HG03159 (cell line): ENCODE measurements around the gene GCC2.
"Not testable (repeated sequence)": the region's sequence is repeated elsewhere in the genome, so short reads cannot be mapped to it uniquely, and the experiment has no call there.

Experiments used
- ATAC-seq: cut with Tn5 transposase; IDR thresholded peaks from one replicate; pipeline ENCODE4 v1.9.1; 2021; ENCODE audit warnings: mild to moderate bottlenecking, moderate library complexity; ENCODE audit not compliant: unreplicated experiment

Gene GCC2

GRCh38 chr2:108524688-108525087 is 75.7 kb downstream of the GCC2 start:
- not testable (repeated sequence) for ATAC-seq

GRCh38 chr2:108525258-108525657 is 76.3 kb downstream of the GCC2 start:
- ATAC-seq = not testable (repeated sequence)

GRCh38 chr2:108531674-108532055 is 82.7 kb downstream of the GCC2 start:
- no peak for ATAC-seq

- peak; percentile 83 for ATAC-seq
Measured at GRCh38 chr2:108533832-108534583, 85.0 kb downstream of the GCC2 start, which contains the start of gene LIMS1. TSS of gene LIMS1 (plus strand) at chr2:108534470. CDS start at chr2:108534563, 93 bp downstream.

- ATAC-seq = peak; percentile 41
Measured at GRCh38 chr2:108534584-108535356, 85.8 kb downstream of the GCC2 start.

GRCh38 chr2:108535357-108535631 is 86.3 kb downstream of the GCC2 start:
- no peak for ATAC-seq

- ATAC-seq = no peak
Measured at GRCh38 chr2:108536133-108536780, 87.3 kb downstream of the GCC2 start.

GRCh38 chr2:108536911-108537310 is 87.9 kb downstream of the GCC2 start:
- ATAC-seq = no peak

GRCh38 chr2:108538000-108538625 is 89.1 kb downstream of the GCC2 start:
- ATAC-seq = no peak

- no peak for ATAC-seq
Measured at GRCh38 chr2:108541451-108541850, 92.4 kb downstream of the GCC2 start.

- ATAC-seq = no peak
Measured at GRCh38 chr2:108542071-108542470, 93.1 kb downstream of the GCC2 start.

GRCh38 chr2:108547606-108548005 is 98.6 kb downstream of the GCC2 start:
- no peak for ATAC-seq

GRCh38 chr2:108548208-108549003 is 99.4 kb downstream of the GCC2 start:
- no peak for ATAC-seq

GRCh38 chr2:108552566-108552965 is 103.6 kb downstream of the GCC2 start:
- no peak for ATAC-seq

GRCh38 chr2:108553209-108553919 is 104.4 kb downstream of the GCC2 start:
- ATAC-seq = no peak

- no peak for ATAC-seq
Measured at GRCh38 chr2:108554528-108554927, 105.5 kb downstream of the GCC2 start.

GRCh38 chr2:108555572-108555971 is 106.6 kb downstream of the GCC2 start:
- no peak for ATAC-seq

GRCh38 chr2:108556581-108556980 is 107.6 kb downstream of the GCC2 start:
- ATAC-seq = not testable (repeated sequence)
